SK-N-SH (cell line): ENCODE measurements around the gene BRPF3.

Experiments used
- CTCF ChIP-seq: fragments of 200-600 bp; sonication (generic); IDR thresholded peaks from 2 replicates; pipeline ENCODE4 v1.6.1; 2017; ENCODE audit warnings: antibody characterized with exemption, mild to moderate bottlenecking, moderate library complexity
- EP300 ChIP-seq, 2 experiments: IDR thresholded peaks; 2 replicates each; pipeline versions ENCODE4 v1.4.0 to v1.6.1; 2012; ENCODE audit warnings: borderline replicate concordance in 1 of 2, low read depth in 1 of 2, low read length in 1 of 2
- MXI1 ChIP-seq: IDR thresholded peaks from 2 replicates; pipeline ENCODE4 v1.6.1; 2012; ENCODE audit warnings: mild to moderate bottlenecking, low read depth, low read length, improper control_type of control experiment
- POLR2AphosphoS5 ChIP-seq: IDR thresholded peaks from 2 replicates; pipeline ENCODE4 v1.6.1; 2012; ENCODE audit warnings: low read depth, low read length
- RCOR1 ChIP-seq: fragments of 150-350 bp; IDR thresholded peaks from 2 replicates; pipeline ENCODE4 v1.6.1; 2017; ENCODE audit warnings: antibody characterized with exemption, low read length
- SIN3A ChIP-seq: IDR thresholded peaks from 2 replicates; pipeline ENCODE4 v1.6.1; 2012; ENCODE audit warnings: low read depth, mild to moderate bottlenecking, low read length, moderate library complexity, borderline replicate concordance
- SMC3 ChIP-seq: IDR thresholded peaks from 2 replicates; pipeline ENCODE4 v1.6.1; 2012; ENCODE audit warnings: low read depth, low read length, improper control_type of control experiment
- TAF1 ChIP-seq: IDR thresholded peaks from 2 replicates; pipeline ENCODE4 v1.6.1; 2012; ENCODE audit warnings: low read depth, mild to moderate bottlenecking, low read length, moderate library complexity, borderline replicate concordance
- USF2 ChIP-seq: fragments of 150-350 bp; IDR thresholded peaks from 2 replicates; pipeline ENCODE4 v1.6.1; 2017; ENCODE audit warnings: antibody characterized with exemption, low read length, low read depth, borderline replicate concordance
- YY1 ChIP-seq: IDR thresholded peaks from 2 replicates; pipeline ENCODE4 v1.4.0; 2012; ENCODE audit warnings: low read depth, mild to moderate bottlenecking

DNA sequence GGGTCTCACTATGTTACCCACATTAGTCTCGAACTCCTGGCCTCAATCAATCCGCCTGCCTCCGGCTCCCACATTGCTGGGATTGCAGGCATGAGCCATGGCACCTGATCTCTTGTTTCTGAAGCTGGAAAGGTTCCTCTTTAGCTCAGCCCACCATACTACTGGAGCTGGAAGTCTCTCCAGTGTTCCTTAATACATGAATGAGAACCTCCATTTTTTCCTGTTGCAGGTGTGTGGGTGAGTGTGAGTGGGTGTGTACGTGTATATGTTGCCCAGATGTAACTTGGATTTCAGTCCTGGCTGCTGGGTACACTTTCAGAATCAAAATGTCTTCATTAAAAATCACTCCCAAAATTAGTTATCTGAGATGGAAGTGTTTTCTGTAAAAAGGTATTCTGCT lies 84.4 kb downstream of the BRPF3 start:
- TF ChIP-seq POLR2AphosphoS5 (no peak), SMC3 (no peak), USF2 (no peak), CTCF (no peak), EP300 (IDR thresholded peaks at IDR 0.05; ENCODE audit: borderline replicate concordance in 1 of 2, low read depth in 1 of 2, low read length in 1 of 2) (no peak), MXI1 (no peak), TAF1 (no peak), YY1 (no peak), RCOR1 (no peak), SIN3A (no peak)
